ENCODE results near the gene ADAMTS17. TPM values are rescaled to one million over a fixed set of nuclear protein-coding genes. Genes with fewer than 3 reads are reported as not detected.

ADAMTS17 gene
- total RNA-seq, 1 experiment from 2014 or later: 4.1 TPM

DNA sequence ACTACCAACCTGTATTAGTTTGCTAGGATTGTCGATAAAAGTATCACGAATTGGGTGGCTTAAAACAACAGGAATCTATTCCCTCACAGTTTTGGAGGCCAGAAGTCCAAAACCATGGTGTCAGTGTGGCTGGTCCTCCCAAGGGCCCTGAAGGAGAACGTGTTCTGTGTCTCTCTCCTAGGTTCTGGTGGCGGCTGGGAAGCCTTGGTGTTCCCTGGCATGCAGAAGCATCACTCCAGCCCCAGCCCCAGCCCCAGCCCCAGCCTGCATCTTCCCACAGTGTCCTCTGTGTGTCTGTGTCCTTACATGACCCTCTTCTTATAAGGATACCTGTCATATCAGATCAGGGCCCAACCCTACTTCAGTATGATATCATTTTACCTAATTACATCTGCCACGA, 336.1 kb downstream of the ADAMTS17 start:
- Histone ChIP-seq H3K27me3 (no peaks in the 10 kb centered on the region), H3K27ac (no peak overlapping the region), H3K9me3 (replicated peaks) (no peaks in the 10 kb centered on the region), H3K4me3 (no peak overlapping the region), H3K36me3 (no peaks in the 10 kb centered on the region), H3K4me1 (no peaks in the 10 kb centered on the region)
- no peak for DNase-seq

- no peaks in the 10 kb centered on the region for H3K9me3 ChIP-seq (replicated peaks)
- no peak overlapping the region for H3K27ac ChIP-seq
- no peak for DNase-seq
- H3K4me1 ChIP-seq: no peaks in the 10 kb centered on the region
- H3K36me3 ChIP-seq: no peaks in the 10 kb centered on the region
- no peak overlapping the region for H3K4me3 ChIP-seq
- H3K27me3 ChIP-seq: no peaks in the 10 kb centered on the region
Observed at GRCh38 chr15:100005013-100005412, 336.8 kb downstream of the ADAMTS17 start.

- Histone ChIP-seq H3K9me3 (replicated peaks) (no peaks in the 10 kb centered on the region), H3K36me3 (no peaks in the 10 kb centered on the region), H3K4me1 (no peaks in the 10 kb centered on the region), H3K27me3 (no peaks in the 10 kb centered on the region), H3K27ac (no peak overlapping the region), H3K4me3 (no peak overlapping the region)
- DNase-seq: no peak
Observed at GRCh38 chr15:100002787-100003536, 338.8 kb downstream of the ADAMTS17 start.

DNA sequence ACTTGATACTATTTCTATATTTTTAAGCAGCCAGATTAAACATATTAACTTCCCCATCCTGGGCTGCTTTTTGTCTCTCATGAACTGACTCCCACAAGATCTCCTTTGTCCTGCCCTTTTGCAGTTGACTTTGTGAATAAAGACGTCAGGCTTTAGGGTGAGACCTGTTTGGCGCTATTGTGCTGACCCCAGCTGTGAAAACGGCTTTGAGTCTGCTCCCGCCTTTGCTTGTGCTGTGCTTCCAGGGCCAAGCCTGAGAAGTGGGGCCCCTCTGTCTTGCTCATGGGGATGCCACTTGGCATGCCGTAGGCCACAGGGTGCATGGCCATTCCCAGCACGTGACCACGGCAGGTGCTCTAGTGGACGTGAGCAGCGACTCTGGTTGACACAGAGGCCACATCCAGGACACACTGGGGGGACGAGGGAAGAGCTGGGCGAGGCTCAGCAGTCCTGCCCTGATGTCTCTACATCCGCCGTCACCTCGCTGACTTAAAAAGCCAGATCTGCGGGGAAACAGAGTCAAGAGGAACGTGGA, 339.6 kb downstream of the ADAMTS17 start:
- Histone ChIP-seq H3K36me3 (no peaks in the 10 kb centered on the region), H3K27ac (no peak overlapping the region), H3K4me3 (no peak overlapping the region), H3K27me3 (no peaks in the 10 kb centered on the region), H3K4me1 (no peaks in the 10 kb centered on the region), H3K9me3 (replicated peaks) (no peaks in the 10 kb centered on the region)
- DNase-seq: no peak

DNA sequence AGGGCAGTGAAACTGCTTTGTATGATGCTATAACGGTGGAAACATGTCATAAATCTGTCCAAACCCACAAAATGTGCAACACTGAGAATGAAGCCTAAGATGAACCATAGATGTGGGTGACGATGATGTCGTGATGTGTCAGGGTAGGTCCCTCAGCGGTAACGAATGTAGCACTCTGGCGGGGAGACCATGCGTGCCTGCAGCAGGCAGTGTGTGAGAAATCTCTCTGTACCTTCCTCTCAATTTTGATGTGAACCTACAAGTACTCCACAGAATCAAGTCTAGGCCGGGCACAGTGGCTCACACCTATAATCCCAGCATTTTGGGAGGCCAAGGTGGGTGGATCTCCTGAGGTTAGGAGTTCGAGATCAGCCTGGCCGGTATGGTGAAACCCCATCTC, 340.4 kb downstream of the ADAMTS17 start:
- Histone ChIP-seq H3K4me3 (no peak overlapping the region), H3K9me3 (replicated peaks) (no peaks in the 10 kb centered on the region), H3K27ac (no peak overlapping the region), H3K36me3 (no peaks in the 10 kb centered on the region), H3K27me3 (no peaks in the 10 kb centered on the region), H3K4me1 (no peaks in the 10 kb centered on the region)
- DNase-seq: no peak

GRCh38 chr15:99999282-100000070, 342.3 kb downstream of the ADAMTS17 start:
- H3K27me3 ChIP-seq: no peaks in the 10 kb centered on the region
- H3K4me1 ChIP-seq: no peaks in the 10 kb centered on the region
- H3K27ac ChIP-seq: no peak overlapping the region
- no peaks in the 10 kb centered on the region for H3K9me3 ChIP-seq (replicated peaks)
- no peaks in the 10 kb centered on the region for H3K36me3 ChIP-seq
- H3K4me3 ChIP-seq: no peak overlapping the region
- no peak for DNase-seq

DNA sequence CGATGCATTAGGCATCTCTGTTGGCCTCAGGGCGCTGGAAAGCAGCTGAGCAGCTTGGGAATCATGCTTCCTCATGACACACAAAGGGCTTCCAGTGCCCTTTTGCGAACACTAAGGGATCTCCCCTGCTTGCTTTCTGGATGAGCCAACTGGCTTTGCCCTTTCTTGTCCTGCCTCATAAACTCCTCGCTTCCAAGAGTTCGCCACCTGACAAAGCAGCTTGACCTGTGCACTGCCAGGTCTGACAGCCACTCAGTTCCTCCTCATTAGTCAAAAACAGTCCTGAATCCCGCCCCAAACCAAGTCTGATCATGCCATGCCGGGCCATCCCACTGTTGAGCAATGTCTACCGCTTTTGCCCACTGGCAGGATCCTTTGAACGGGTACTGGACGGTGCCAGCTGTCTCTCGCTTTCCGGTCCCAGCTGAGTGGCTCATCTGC, 343.1 kb downstream of the ADAMTS17 start:
- no peaks in the 10 kb centered on the region for H3K27me3 ChIP-seq
- no peaks in the 10 kb centered on the region for H3K36me3 ChIP-seq
- no peaks in the 10 kb centered on the region for H3K4me1 ChIP-seq
- no peaks in the 10 kb centered on the region for H3K9me3 ChIP-seq (replicated peaks)
- no peak overlapping the region for H3K27ac ChIP-seq
- DNase-seq: peak in 1 of 2 experiments; percentile 19
- no peak overlapping the region for H3K4me3 ChIP-seq

DNA sequence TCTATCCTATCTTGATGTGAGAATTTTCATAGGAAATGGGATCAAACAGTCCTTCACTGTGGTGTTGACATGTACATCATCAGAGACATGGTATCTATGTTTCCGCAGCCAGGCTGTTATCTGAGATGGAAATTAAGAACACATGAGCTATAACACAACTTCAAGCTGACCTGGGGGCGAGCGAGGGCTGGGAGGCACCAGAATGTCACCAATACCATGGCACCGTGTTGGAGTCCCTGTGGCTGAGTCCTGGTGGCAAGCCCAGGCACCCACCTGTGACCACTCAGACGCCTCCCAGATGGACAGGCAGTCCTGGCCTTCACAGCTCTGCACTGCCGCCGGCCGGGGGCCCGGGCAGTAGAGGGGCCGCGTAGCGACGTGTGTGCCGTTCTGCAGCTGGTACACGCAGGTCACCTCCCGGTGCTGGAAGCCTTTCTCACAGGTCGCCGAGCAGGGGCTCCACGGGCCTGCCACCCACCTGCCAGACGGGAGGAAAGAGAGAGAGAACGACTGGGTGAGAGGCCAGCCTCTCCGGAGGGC, 344.6 kb downstream of the ADAMTS17 start:
- H3K9me3 ChIP-seq (replicated peaks): no peaks in the 10 kb centered on the region
- no peaks in the 10 kb centered on the region for H3K4me1 ChIP-seq
- no peaks in the 10 kb centered on the region for H3K36me3 ChIP-seq
- no peak overlapping the region for H3K27ac ChIP-seq
- no peak overlapping the region for H3K4me3 ChIP-seq
- no peak for DNase-seq
- no peaks in the 10 kb centered on the region for H3K27me3 ChIP-seq

GRCh38 chr15:99996660-99997059, 345.1 kb downstream of the ADAMTS17 start:
- no peak overlapping the region for H3K27ac ChIP-seq
- DNase-seq: no peak
- no peaks in the 10 kb centered on the region for H3K9me3 ChIP-seq (replicated peaks)
- no peaks in the 10 kb centered on the region for H3K4me1 ChIP-seq
- H3K36me3 ChIP-seq: no peaks in the 10 kb centered on the region
- no peak overlapping the region for H3K4me3 ChIP-seq
- H3K27me3 ChIP-seq: no peaks in the 10 kb centered on the region

- Histone ChIP-seq H3K27ac (no peak overlapping the region), H3K9me3 (replicated peaks) (no peaks in the 10 kb centered on the region), H3K27me3 (no peaks in the 10 kb centered on the region), H3K4me3 (no peak overlapping the region), H3K36me3 (no peaks in the 10 kb centered on the region), H3K4me1 (no peaks in the 10 kb centered on the region)
- no peak for DNase-seq
Observed at GRCh38 chr15:99995543-99995942, 346.2 kb downstream of the ADAMTS17 start.

DNA sequence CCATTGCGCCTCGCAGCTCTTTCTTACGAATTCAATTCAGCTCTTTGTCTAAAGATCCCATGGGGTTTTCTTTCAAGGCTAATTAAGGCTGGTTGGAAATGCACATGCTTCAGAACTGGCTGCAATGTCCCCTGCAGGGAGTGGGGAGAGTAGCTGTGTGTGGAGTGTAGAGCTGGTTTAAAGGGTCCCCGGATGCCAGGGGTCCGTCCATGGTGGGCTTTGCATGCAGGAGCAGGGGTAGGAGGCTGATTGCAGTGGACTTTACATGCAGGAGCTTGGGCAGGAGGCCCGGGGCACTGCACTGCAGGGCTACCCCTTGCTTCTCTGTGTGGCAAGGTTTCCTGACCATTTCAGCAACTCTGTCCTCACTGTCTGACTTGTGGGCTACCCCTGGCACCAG, 346.9 kb downstream of the ADAMTS17 start:
- no peak for DNase-seq
- H3K4me1 ChIP-seq: no peaks in the 10 kb centered on the region
- H3K4me3 ChIP-seq: no peak overlapping the region
- H3K27ac ChIP-seq: no peak overlapping the region
- H3K36me3 ChIP-seq: no peaks in the 10 kb centered on the region
- no peaks in the 10 kb centered on the region for H3K9me3 ChIP-seq (replicated peaks)
- no peaks in the 10 kb centered on the region for H3K27me3 ChIP-seq

DNA sequence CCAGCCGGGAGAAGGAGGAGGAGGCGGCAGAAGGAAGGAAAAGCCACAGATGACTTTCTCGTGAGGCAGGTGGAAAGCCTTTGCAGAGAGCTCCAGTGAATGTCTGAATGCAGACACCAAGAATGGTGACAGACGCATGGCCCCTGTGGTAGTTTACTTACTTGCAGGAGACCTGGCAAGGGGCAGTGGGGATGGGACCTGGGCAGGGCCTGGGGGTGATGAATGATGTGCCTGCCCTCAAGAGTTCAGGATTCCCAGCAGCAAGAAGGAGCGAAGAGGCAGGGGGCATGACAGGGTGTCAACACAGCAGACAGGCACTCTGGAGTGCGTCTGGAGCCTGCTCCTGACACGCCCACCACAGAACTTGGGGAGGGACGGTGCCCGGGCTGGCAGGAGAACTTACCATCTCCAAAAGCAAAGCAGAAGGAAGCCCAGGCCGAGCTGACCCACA, 348.1 kb downstream of the ADAMTS17 start:
- no peaks in the 10 kb centered on the region for H3K36me3 ChIP-seq
- DNase-seq: no peak
- no peaks in the 10 kb centered on the region for H3K9me3 ChIP-seq (replicated peaks)
- H3K4me3 ChIP-seq: no peak overlapping the region
- no peak overlapping the region for H3K27ac ChIP-seq
- H3K27me3 ChIP-seq: no peaks in the 10 kb centered on the region
- no peaks in the 10 kb centered on the region for H3K4me1 ChIP-seq

DNA sequence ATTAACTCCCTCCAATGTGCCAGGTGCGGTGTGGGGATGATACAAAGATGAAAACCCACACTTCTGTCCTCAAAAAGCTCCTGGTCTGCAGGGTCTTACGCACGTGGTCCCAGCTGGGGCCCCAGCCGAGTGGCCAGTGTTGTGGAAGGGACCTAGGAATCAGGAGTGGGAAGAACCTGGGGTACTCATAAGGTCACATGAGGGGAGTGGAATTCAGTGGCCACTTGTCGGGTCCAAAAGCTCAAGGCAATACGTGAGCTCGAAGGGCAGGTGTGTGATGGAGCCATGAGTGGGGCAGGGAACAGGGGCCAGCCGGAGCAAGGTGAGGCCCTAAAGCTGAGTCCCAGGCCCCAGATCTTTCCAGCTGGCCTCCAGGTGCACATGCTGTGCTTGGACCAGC, 348.5 kb downstream of the ADAMTS17 start:
- Histone ChIP-seq H3K4me3 (no peak overlapping the region), H3K9me3 (replicated peaks) (no peaks in the 10 kb centered on the region), H3K4me1 (no peaks in the 10 kb centered on the region), H3K27ac (no peak overlapping the region), H3K36me3 (no peaks in the 10 kb centered on the region), H3K27me3 (no peaks in the 10 kb centered on the region)
- no peak for DNase-seq

DNA sequence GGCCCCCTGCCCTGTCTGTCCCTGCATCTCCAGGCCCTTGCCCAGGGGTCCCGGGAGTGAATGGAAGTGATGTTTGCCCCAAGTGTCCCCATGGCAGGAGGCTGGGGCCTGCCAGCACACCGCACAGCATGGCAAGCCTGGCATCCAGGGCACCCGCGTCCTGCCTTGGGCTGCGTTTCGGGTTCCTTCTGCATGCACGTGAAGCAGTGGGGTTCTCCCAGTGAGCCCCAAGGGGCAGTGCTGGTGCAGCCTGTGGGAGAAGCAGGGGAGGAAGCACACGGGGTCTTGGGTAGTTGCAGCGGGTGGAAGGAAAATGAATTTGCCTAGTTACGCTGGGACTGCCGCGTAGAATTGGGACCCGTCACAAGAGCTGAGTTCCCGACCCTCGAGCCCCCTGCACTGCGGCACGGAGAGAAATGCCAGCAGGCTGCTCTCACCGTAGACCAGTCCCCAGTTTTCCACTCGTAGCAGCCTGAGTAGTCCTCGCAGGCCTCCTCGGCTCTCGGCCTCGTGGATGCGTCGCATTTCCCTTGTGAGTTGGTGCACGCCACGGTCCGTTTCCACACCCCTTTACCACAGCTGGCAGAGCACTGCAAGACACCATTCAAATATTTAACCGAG, 349.1 kb downstream of the ADAMTS17 start:
- Histone ChIP-seq H3K9me3 (replicated peaks) (no peaks in the 10 kb centered on the region), H3K27me3 (no peaks in the 10 kb centered on the region), H3K36me3 (no peaks in the 10 kb centered on the region), H3K4me1 (no peaks in the 10 kb centered on the region), H3K4me3 (no peak overlapping the region), H3K27ac (no peak overlapping the region)
- no peak for DNase-seq

- Histone ChIP-seq H3K36me3 (no peaks in the 10 kb centered on the region), H3K4me1 (peaks cover 19% of the 10 kb centered on the region)
- DNase-seq: no peak
Observed at GRCh38 chr15:99989095-99989494, 352.7 kb downstream of the ADAMTS17 start.

More at GRCh38 chr15:99989095-99989494, 352.7 kb downstream of the ADAMTS17 start:
- Histone ChIP-seq H3K9me3 (replicated peaks) (no peaks in the 10 kb centered on the region), H3K27ac (no peak overlapping the region), H3K4me3 (no peak overlapping the region), H3K27me3 (no peaks in the 10 kb centered on the region)
